ENCODE results near the gene GTF2H2C.
"Not testable (repeated sequence)": the region's sequence is repeated elsewhere in the genome, so short reads cannot be mapped to it uniquely, and the experiment has no call there.

DNA sequence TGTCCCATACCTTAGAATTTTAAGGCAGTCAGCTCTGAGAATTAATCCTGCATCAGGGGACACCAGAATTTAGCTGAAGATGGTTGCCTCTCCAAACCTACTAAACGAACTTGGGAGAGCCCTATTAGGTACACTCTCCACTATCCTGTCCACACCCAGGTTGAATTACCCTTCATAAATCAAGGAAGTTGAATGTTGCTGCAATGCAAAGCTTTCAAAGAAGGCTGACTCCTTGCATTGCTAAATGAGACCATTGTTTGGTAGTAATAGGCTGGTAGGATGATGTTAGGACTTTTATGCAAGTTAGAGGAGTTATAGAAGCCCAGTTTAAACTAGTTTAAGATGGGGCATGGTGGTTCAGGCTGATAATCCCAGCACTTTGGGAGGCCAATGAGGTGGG lies 18.6 kb upstream of the GTF2H2C start:
- TF ChIP-seq, protein P1, sequence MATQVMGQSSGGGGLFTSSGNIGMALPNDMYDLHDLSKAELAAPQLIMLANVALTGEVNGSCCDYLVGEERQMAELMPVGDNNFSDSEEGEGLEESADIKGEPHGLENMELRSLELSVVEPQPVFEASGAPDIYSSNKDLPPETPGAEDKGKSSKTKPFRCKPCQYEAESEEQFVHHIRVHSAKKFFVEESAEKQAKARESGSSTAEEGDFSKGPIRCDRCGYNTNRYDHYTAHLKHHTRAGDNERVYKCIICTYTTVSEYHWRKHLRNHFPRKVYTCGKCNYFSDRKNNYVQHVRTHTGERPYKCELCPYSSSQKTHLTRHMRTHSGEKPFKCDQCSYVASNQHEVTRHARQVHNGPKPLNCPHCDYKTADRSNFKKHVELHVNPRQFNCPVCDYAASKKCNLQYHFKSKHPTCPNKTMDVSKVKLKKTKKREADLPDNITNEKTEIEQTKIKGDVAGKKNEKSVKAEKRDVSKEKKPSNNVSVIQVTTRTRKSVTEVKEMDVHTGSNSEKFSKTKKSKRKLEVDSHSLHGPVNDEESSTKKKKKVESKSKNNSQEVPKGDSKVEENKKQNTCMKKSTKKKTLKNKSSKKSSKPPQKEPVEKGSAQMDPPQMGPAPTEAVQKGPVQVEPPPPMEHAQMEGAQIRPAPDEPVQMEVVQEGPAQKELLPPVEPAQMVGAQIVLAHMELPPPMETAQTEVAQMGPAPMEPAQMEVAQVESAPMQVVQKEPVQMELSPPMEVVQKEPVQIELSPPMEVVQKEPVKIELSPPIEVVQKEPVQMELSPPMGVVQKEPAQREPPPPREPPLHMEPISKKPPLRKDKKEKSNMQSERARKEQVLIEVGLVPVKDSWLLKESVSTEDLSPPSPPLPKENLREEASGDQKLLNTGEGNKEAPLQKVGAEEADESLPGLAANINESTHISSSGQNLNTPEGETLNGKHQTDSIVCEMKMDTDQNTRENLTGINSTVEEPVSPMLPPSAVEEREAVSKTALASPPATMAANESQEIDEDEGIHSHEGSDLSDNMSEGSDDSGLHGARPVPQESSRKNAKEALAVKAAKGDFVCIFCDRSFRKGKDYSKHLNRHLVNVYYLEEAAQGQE (IDR thresholded peaks at IDR 0.05; ENCODE audit: insufficient read depth in 1 of 2, low read depth in 2 of 2, low read length in 1 of 2) = not testable (repeated sequence)
- TF ChIP-seq, protein P2, sequence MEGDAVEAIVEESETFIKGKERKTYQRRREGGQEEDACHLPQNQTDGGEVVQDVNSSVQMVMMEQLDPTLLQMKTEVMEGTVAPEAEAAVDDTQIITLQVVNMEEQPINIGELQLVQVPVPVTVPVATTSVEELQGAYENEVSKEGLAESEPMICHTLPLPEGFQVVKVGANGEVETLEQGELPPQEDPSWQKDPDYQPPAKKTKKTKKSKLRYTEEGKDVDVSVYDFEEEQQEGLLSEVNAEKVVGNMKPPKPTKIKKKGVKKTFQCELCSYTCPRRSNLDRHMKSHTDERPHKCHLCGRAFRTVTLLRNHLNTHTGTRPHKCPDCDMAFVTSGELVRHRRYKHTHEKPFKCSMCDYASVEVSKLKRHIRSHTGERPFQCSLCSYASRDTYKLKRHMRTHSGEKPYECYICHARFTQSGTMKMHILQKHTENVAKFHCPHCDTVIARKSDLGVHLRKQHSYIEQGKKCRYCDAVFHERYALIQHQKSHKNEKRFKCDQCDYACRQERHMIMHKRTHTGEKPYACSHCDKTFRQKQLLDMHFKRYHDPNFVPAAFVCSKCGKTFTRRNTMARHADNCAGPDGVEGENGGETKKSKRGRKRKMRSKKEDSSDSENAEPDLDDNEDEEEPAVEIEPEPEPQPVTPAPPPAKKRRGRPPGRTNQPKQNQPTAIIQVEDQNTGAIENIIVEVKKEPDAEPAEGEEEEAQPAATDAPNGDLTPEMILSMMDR (IDR thresholded peaks at IDR 0.05) = not testable (repeated sequence)
- not testable (repeated sequence) for TF ChIP-seq TCF7L2, POLR2AphosphoS5 (IDR thresholded peaks at IDR 0.05; ENCODE audit: low read depth, low read length)

Measured in Panc1 (cell line).